ENCODE results near the gene SYTL1.
"Not testable (repeated sequence)": the region's sequence is repeated elsewhere in the genome, so short reads cannot be mapped to it uniquely, and the experiment has no call there.

The SYTL1 gene

DNA sequence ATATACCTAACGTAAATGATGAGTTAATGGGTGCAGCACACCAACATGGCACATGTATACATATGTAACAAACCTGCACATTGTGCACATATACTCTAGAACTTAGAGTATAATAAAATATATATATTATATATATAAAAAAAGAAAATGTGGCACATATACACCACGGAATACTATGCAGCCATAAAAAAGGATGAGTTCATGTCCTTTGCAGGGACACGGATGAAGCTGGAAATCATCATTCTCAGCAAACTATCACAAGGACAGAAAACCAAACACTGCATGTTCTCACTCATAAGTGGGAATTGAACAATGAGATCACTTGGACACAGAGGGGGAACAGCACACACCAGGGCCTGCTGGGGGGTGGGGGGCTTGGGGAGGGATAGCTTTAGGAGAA lies 43.0 kb downstream of the SYTL1 start:
- DNase-seq (ENCODE audit: low read depth): not testable (repeated sequence)

DNA sequence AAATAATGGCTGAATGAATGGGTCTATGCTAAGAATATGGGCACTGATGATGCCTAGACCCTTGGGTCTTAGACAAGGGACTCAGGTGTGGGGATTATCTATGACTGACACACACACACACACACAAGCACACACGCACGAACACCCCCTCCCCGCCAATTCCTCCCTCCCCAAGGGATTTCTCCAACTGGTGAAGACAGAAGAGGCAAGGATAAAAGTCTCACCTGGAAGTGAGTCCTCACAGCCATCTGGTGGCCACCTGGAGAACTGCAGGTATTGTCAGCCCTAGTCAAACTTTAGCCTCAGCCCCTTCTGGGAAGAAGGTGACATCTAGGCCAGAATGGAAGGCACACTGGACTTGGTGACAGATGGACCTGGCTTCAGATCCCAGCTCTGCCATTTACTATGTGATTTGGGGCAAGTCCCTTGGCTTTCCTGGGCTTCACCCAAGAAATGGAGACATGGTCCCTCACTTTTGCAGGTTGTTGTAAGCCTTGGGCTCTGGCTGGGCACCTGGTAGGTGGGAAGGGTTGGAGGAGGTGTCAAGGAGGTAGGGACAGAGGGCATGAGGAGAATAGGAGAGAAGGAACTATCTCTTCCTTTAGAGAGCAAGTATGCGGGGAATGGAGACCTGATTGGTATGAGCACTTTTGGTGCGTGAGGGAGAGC lies 46.6 kb downstream of the SYTL1 start:
- peak; percentile 67 for DNase-seq (ENCODE audit: low read depth)

- no peak for DNase-seq (ENCODE audit: low read depth)
Observed at GRCh38 chr1:27391511-27392095, 49.8 kb downstream of the SYTL1 start.

DNA sequence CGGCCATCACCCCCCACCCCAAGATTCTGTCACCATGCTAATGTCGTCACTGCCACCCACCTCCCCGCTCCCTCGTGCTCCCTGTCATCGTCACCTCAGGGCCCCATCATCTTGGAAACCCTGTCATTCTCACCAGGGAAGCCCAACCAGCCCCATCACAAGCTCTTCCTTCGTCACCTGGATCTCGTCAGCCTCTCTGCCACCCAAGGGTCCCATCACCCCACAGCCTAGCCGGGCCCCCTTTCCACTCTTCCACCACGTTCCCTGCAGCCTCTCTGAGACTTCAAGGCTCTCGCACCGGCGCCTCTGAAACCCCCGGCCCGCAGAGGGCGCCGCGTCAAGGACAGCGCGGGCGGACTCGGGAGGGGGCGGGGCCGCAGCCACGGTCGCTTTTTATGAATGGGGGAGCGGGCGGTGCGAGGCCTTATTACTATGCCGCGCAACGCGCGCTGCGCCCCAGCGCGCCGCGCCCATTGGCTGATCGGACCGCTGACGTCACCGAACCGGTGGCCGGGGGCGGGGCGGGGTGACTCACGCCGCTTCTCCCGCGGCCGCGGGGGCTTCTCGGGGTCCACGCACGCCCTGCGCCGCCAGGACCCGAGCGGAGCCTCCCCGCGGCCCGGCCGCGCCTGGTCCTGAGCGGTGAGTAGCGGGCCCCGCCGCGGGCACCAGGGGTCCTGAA lies 50.4 kb downstream of the SYTL1 start, which contains the start of gene GPR3:
Gene GPR3 (plus strand): TSS at position 527 of the 682 bp plus-strand sequence. CDS start 1,177 bp downstream, outside the sequence.
- peak; percentile 87 for DNase-seq (ENCODE audit: low read depth)

DNA sequence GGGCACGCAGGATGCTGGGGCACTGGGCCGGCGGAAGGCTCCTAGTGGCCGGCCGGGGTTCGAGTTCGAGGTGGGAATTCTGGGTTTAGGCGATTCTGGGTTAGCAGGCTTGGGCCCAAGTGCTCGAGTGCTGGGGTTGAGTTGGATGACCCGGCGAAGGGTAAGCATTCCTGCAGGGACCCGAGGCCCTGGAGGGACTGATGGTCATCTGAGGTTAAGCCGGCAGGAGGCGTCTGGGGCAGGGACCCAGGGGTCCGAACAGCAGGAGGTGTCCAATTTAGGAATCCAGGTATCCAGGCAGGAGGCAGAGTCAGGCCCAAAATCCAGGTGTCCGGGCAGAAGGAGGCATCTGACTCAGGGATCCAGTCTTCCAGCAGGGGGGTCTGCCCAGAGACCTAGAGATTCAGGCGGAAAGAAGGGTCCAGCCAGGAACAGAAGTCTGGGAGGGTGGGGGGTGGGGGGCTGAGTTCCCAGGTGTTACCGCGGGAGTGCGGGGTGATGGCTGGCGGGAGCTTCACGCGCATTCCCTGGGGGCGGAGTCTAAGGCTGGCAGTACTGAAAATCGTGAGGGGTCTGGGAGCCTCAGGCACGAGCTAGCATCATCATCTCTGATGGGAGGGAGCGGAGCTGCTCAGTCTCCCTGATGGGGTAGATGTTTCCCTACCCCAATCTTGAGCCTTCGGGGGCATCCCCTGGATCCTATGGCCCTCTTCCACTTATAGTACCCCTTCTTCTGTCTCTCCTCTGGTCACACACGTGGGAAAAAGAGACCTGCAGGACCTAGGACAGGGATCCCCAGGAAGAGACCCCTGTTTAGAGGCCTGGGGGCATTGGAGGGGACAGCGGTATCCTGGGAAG lies 51.2 kb downstream of the SYTL1 start:
- no peak for DNase-seq (ENCODE audit: low read depth)

GRCh38 chr1:27393641-27394281 lies 51.9 kb downstream of the SYTL1 start:
- DNase-seq (ENCODE audit: low read depth): no peak

- no peak for DNase-seq (ENCODE audit: low read depth)
Observed at GRCh38 chr1:27394282-27394658, 52.4 kb downstream of the SYTL1 start.

GRCh38 chr1:27394925-27395324 lies 53.1 kb downstream of the SYTL1 start:
- DNase-seq (ENCODE audit: low read depth): no peak

DNA sequence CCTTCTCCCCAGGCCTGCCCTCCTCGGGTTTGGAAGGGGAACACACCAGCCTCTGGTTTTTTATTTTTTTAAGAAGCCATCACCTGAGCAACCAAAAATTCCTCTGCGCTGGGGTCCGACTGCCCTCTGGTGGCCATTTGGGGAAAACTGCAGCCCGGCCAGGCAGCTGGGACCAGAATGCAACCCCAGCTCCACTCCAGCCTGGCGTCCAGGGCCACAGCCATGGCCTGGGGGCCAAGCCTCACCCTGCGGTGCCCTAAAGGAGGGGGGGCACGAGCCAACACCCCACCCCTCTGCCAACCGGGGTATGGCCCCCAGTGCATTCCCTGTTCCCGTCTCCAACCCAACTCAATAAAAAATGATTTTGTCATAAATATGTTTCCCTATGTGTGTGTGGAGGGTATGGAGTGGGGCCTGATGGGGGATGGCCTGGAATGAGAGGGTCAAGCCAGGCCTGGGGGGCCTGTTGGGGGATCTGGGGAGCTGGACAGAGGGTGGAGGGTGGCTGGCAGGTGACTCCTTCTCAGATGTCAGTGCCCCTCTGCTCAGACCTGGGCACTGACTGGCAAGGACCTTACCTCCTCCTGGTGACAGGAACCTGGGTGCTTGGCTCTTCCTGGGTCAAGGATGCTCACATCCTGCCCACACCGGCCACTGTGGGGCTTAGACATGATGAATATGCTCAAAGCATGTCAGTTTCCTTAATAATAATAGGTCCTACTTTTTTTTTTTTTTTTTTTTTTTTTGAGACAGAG lies 53.8 kb downstream of the SYTL1 start:
- peak; percentile 63 for DNase-seq (ENCODE audit: low read depth)

DNA sequence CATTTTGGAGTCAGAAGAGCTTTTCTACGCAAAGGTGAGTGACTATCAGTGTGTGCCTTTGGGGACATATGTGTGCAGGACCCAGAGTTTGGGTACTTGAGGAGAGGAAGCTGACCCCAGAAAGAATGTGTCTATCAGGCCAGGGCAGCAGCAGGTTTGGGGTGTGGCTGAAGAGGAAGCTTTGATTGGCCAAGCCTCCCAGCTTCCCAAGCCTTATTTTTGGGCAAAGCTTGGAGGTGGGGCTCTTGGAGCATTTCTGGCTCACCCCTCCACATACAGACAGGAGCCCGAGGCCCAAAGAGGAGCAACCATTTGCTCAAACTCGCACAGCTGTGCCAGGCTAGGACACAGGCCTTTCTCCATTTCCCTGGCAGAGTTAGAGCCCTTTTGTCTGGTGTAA lies 55.3 kb downstream of the SYTL1 start:
- DNase-seq (ENCODE audit: low read depth): no peak

- DNase-seq (ENCODE audit: low read depth): no peak
Observed at GRCh38 chr1:27397749-27398148, 55.9 kb downstream of the SYTL1 start.

DNA sequence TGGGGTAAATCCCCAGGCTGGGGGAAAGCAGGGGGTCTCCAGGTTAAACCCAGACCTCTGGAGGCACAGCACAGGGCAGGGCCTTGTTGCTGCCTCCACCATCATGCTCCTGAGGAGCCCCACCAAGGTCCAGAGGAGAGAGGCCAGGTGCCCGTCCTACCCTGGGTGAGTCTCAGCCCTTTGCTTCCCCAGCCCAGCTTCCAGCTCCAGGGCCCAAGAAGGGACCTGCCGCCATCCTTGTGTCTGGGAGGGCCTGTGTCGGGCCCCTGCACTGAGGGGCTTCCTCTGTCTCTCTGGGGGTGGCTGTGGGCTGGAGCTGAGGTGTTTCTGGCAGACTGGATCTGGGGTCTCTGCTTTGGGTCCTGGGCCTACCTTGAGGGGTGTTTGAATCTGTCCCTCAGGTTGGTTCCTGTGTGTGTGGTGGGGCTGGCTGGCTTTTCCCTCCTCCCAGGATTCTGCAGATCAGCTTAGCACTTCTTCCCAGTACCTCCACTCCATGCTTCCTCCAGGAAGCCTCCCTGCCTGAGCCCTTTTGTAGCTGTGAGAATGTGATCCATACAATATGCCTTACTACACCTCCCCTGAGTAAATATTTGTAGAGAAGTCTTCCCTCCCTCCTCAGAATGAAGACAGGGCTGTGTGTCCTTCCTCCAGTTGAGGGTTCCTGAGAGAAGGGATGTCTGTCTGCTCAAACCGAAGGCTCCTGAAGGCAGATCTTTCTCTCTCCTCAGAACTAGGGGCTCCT lies 56.8 kb downstream of the SYTL1 start:
- DNase-seq (ENCODE audit: low read depth): no peak

DNA sequence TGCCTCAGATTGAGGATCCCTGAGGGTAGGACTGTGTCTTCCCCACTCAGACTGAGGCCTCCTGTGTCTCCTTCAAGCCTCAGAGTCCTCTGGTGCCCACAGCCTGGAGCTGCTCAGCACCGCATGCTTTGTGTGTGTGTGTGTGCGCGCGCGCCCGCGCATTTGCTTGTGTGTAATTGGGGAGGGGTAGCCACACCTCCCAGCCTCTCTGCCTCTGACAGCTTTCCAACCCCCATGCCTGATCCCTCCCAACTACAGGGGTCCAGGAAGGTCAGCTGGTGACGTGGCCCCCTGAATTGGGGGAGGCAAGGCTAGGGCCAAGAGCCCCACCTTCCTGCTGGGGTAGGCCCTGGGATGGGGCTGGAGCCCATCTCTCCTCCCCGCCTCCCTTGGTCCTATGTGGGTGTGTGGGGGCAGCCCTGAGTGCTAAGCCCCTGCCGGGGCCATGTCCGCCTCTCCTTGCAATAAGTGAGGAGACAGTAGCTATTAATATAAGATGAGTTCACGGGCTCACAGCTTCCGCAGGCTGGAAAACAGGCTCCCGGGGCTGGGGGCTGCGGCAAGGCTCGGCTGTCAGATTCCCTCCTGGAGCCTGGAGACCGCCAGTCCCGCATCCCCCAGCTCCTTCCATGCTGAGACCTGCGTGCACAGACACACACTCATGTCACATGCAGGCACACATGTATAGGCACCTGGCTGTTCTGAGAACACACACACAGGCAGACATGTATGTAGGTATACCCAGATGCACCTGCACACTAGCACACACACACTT lies 57.6 kb downstream of the SYTL1 start:
- DNase-seq (ENCODE audit: low read depth): no peak

- DNase-seq (ENCODE audit: low read depth): no peak
Observed at GRCh38 chr1:27400082-27400962, 58.5 kb downstream of the SYTL1 start.

GRCh38 chr1:27400963-27401341 lies 59.1 kb downstream of the SYTL1 start:
- no peak for DNase-seq (ENCODE audit: low read depth)

DNA sequence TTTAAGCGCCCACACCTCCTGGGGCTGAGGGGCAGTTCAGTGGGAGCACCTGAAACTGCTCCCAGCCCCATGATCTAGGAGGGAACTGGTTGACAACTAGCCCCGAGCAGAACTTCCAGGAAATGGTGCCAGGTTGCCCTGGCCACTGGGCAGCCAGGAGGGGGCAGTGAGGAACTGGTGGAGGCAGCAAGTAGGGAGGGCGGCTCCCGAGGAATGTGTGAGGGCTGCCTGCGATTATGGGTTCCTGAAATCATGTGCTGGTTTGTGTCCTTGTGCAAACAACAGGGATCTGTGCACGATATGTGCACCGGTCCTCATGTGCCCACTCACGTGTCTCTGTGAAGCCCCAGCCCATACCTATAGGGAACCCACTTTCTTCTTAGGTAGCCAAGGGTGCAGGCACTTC lies 60.5 kb downstream of the SYTL1 start:
- no peak for DNase-seq (ENCODE audit: low read depth)

- DNase-seq (ENCODE audit: low read depth): no peak
Observed at GRCh38 chr1:27403065-27403726, 61.4 kb downstream of the SYTL1 start.
